ENCODE results near the gene GLI3.

GLI3 gene

DNA sequence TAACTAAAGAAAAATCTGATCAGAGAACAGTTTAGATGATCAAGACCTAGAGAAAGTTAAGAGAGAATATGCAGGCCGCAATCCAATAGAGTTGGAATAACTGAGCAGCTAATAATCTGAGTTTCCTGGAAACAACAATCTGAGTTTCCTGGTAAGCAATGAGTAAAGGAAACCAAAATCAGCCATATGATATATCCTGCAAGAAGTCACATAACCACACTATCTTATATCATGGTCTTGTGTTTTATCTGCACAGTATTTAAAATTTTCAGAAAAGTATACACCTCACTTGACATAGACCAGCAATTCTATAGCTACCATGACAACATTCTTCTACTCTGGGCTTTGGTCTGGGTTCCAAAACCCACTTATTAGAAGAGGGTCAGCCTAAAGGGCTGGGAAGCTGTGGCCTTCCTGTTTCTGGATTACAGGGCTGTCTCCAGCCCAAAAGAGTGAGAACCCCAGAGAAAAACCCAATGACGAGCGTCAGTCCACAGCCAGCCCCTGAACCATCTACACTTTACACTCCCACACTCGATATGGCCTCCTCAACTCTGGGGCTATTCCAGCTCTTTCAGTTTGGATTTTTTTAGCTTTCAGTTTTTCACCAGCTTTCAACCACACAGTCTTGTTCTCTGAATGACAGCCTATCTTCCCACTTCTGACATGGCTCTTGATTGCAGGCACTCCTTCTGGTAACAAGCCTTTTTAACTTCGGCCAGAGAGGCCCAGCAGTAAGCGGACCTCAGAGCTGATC is 110.4 kb downstream of the GLI3 start:
- DNase-seq, result no peak
- intact Hi-C loops (cut with DNase I), result no loop called here

DNA sequence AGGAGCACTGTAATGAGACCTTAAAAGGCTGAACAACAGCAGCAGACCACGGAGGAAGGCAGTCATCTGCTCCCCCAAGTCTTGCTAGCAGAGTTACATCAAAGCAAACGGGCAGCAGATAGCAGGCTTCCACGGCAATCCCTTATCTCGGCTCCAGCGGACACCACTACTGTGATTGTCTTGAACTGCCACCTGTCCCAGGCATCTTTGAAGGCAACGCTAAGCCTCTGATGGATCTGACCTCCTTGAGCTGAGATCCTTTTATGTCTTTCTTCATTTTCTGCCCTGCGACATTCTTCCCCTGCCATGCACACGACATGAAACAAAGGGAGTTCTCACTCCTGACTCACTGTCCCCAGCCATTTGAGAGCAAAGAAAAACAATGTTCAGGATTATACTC is 111.7 kb downstream of the GLI3 start:
- DNase-seq, result no peak
- intact Hi-C loops (cut with DNase I), result no loop called here

GRCh38 chr7:42123716-42124115 is 113.3 kb downstream of the GLI3 start:
- peak in 1 of 42 donors; percentile 54 for DNase-seq
- intact Hi-C loops (cut with DNase I), result no loop called here

- no peak for DNase-seq
- intact Hi-C loops (cut with DNase I), result no loop called here
Measured at GRCh38 chr7:42120191-42120590, 116.8 kb downstream of the GLI3 start.

- DNase-seq, result no peak
- intact Hi-C loops (cut with DNase I), result no loop called here
Measured at GRCh38 chr7:42117201-42117600, 119.8 kb downstream of the GLI3 start.

GRCh38 chr7:42115795-42116194 is 121.2 kb downstream of the GLI3 start:
- intact Hi-C loops (cut with DNase I), result no loop called here
- peak in 2 of 42 donors; percentile 23 to 29 for DNase-seq

- no peak for DNase-seq
- intact Hi-C loops (cut with DNase I), result no loop called here
Measured at GRCh38 chr7:42110333-42110732, 126.7 kb downstream of the GLI3 start.

- no peak for DNase-seq
- intact Hi-C loops (cut with DNase I), result no loop called here
Measured at GRCh38 chr7:42108803-42109528, 128.0 kb downstream of the GLI3 start.

- intact Hi-C loops (cut with DNase I), result no loop called here
- no peak for DNase-seq
Measured at GRCh38 chr7:42107484-42108240, 129.3 kb downstream of the GLI3 start.

DNA sequence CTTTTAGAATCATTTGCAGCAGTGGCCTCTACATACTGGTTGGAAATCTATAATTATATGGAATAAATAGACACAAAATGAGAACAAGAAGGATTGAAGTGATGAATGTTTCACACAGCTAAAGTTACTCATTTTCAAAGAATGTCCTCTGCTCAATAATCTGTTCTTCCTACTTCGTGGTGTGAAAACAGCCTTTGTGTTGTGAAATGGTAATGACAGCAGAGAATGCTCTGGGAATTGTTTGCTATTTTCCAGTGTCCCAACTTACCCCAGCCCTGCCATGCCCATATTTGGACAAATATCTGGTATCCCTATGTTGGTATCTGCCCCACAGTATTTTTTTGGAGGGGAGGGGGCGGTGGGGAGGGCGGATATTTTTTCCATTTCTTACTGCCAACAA is 130.4 kb downstream of the GLI3 start:
- no peak for DNase-seq
- intact Hi-C loops (cut with DNase I), result no loop called here

DNA sequence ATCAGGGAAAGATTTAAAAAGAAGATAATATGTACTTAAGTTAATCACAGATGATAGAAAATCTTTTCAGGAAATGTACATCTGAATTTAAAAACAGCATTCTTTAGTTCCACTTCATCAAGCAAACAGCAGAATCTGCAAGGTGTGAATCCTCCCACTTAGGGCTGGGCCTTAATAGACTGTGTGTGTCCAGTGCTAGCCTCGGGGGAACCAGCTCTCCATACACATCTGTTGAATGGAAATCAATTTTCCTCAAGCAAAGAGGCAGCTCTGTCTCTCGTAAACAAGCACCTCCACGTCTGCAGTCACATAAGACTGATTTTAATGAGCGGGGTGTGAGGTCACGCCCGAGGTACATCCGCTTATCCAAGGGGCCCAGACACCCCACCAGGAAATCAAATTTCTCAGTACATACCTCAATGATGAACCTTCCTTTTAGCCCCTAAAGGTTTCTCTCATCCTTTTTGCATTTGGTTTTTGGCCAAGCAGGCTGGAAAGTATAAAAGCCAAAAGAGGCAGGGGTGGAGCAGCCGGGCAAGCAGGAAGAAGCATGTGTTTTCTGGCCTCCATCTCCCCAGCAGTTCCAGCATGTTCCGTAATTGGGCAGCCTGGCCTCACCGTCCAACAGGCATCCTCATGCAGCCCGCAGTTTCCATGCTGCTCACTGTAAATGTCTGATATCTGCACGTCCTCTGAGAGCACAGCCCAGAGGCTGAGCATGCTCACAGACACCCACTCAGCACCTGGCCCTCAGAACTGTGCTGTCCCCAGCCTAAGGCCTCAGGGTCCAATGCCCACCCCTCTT is 131.3 kb downstream of the GLI3 start:
- no peak for DNase-seq
- intact Hi-C loops (cut with DNase I), result no loop called here

DNA sequence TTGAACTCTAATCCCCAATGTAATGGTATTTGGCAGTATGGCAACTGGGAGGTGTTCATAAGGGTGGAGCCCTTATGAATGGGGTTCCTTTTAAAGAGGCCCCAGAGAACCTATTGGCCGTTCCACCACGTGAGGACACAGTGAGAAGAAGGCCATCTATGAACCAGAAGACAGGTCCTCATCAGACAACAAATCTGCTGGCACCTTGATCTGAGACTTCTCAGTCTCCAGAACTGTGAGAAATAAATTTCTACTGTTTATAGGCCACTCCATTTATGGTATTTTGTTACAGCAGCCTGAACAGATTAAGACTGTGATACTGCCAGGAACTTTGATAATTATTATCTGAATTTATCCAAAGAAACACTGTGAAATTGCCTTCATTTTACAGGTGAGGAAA is 132.3 kb downstream of the GLI3 start:
- intact Hi-C loops (cut with DNase I), result no loop called here
- no peak for DNase-seq

- intact Hi-C loops (cut with DNase I), result no loop called here
Measured at GRCh38 chr7:42104231-42104630, 132.8 kb downstream of the GLI3 start.

DNA sequence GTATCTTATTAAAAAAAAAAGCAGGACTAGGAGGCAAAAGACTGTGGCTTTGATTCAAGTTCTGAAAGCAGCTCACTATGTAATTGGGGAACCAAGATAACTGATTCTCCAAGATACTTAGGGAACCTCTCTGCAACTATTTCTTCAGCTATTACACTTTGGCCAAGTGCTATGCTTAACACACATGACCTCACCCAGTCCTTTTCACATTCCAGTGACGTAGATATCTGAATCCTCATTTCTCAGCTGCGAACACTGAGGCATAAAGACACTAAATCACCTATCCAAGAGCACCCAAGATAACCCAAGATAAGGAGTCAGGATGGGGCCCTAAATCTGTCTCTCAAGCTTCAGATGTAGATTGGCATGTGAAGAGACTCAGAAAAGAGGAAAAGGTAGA is 133.6 kb downstream of the GLI3 start:
- DNase-seq, result no peak
- intact Hi-C loops (cut with DNase I), result no loop called here

More at GRCh38 chr7:42104231-42104630, 132.8 kb downstream of the GLI3 start:
- no peak for DNase-seq

DNA sequence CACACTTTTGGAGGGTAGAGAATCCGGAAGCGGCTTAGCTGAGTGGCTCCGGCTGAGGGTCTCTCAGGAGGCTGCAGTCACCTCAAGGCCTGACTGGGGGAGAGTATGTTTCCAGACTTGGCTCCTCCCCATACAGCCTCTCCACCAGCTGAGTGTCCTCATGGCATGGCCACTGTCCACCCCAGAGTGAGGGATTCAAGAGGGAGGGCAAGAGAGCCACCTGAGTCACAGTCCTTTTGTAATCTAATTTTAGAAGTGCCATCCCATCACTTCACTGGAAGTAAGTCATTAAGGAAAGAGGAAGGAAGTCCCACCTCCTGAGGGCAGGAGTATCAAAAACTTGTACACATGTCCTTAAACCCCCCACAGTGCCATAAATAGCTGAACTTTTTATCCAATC is 134.0 kb downstream of the GLI3 start:
- no peak for DNase-seq
- intact Hi-C loops (cut with DNase I), result no loop called here

GRCh38 chr7:42102301-42102700 is 134.7 kb downstream of the GLI3 start:
- DNase-seq, result no peak
- intact Hi-C loops (cut with DNase I), result no loop called here

- intact Hi-C loops (cut with DNase I), result no loop called here
- no peak for DNase-seq
Measured at GRCh38 chr7:42100156-42100508, 136.9 kb downstream of the GLI3 start.

DNA sequence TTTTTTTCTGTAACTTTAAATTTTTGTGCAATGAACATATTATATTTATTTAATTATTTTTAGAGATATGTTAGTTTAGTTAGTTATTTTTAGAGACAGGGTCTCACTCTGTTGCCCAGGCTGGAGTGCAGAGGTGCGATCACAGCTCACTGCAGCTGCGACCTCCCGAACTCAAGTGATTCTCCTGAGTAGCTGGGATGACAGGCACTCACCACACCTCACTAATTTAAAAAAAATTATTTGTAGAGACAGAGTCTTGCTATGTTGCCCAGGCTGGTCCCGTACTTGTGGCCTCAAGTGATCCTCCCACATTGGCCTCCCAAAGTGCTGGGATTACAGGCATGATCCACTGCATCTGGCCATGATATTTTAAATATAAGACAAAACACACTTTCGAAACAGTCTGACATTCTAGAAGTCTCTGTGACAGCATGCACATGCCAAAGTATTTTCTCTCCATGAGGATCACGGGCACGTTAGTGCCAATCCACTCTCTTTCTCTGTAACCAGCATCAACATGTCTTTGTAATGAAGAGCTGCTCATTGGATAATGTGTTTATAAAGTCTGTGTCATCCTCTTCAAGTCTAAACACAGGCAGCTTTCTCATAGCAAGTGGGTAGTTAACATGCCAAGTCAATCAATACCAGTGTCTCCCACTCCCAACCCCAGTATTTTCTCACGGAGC is 137.4 kb downstream of the GLI3 start:
- DNase-seq, result no peak
- intact Hi-C loops (cut with DNase I), result no loop called here

DNA sequence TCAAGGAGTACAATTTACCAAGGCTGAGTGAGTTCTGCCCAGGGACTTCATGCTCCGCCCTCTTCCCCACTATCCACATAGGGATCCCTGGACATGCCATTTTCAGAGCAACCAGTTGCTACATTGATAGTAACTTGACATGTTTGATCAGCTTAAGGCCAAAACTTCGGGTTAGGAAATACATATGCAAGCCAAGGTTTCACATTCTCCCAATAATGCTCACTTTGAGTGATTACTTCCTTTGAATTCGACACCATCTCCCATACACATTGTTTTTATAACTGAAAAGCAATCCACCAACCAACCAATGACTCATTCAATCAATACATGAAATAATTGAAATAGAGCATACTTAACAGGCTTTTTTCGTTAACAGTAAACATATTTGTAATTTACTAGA is 137.9 kb downstream of the GLI3 start:
- intact Hi-C loops (cut with DNase I), result no loop called here
- DNase-seq, result no peak

All from head of caudate nucleus (tissue), 42 donors.